HCT116 (cell line): Measurements from ENCODE around the gene SHANK1. TPM values are rescaled to one million over a fixed set of nuclear protein-coding genes. Genes with fewer than 3 reads are reported as not detected.

ENCODE experiments used
- ATAC-seq: fragments of 200-7000 bp; cut with Tn5 transposase; 2 replicates; pipeline ENCODE4 v1.9.1; 2020; ENCODE audit warnings: mild to moderate bottlenecking, moderate library complexity
- BruUV-seq: library from RNA; stranded (reverse); fragments of 400-500 nt; replicated peaks from 2 replicates; lab custom pipeline; 2021; lab: Mats Ljungman, UMichigan
- CTCF ChIA-PET: fragments of 300-600 bp; sonication (Branson Sonifier 250); formaldehyde crosslinking; loops from one replicate; lab custom pipeline; 2021; ENCODE audit warnings: antibody characterized with exemption; lab: Charles Lee
- POLR2A ChIA-PET: fragments of 300-600, 350-600 bp; sonication (Branson Sonifier 250); formaldehyde crosslinking; loops from one replicate; lab custom pipeline; 2021; ENCODE audit warnings: antibody characterized with exemption; lab: Charles Lee
- RAD21 ChIA-PET, 2 experiments: fragments of 300-600 bp; sonication (Branson Sonifier 250); formaldehyde crosslinking; loops; one replicate each; lab custom pipeline; 2023; ENCODE audit warnings: low total read pairs in 2 of 2; ENCODE audit not compliant: uncharacterized antibody in 2 of 2, unreplicated experiment in 2 of 2, low non-redundant PET in 1 of 2; lab: Charles Lee
- DNase-seq: peaks from one replicate; pipeline ENCODE4 v3.0.0-alpha.2; 2010; ENCODE audit warnings: low read depth, low spot score
- H2AFZ ChIP-seq: fragments of 200-600 bp; shearing (Covaris generic), sonication (generic); 2 replicates; pipeline ENCODE4 v1.6.1; 2017; ENCODE audit warnings: low read depth, mixed run types, mixed read lengths, antibody characterized with exemption, low read length; ENCODE audit not compliant: poor library complexity, severe bottlenecking
- H3K27ac ChIP-seq: 2 replicates; pipeline ENCODE4 v1.5.1; 2012; ENCODE audit warnings: low read depth, low read length
- H3K27me3 ChIP-seq: fragments of 200-600 bp; sonication (generic); 2 replicates; pipeline ENCODE4 v1.6.1; 2016; ENCODE audit warnings: mixed run types, low read length, mixed read lengths; ENCODE audit not compliant: insufficient read depth
- H3K36me3 ChIP-seq, 2 experiments: fragments of 200-500 bp in 1 of 2; fragments of 200-600 bp in 1 of 2; sonication (Bioruptor generic) in 1 of 2; sonication (generic) in 1 of 2; 2 replicates each; pipeline versions ENCODE4 v1.5.1 to v1.6.1; 2014 to 2016; ENCODE audit warnings: low read length in 2 of 2, inconsistent platforms in 1 of 2, mixed read lengths in 1 of 2, mixed run types in 1 of 2; ENCODE audit not compliant: insufficient read depth in 2 of 2, control insufficient read depth in 1 of 2
- H3K4me1 ChIP-seq, 2 experiments: fragments of 200-600 bp in 1 of 2; sonication (generic) in 1 of 2; 2 replicates each; pipeline versions ENCODE4 v1.5.1 to v1.6.1; 2012 to 2017; ENCODE audit warnings: low read length in 2 of 2, inconsistent platforms in 1 of 2, mild to moderate bottlenecking in 1 of 2, mixed read lengths in 1 of 2, mixed run types in 1 of 2, moderate library complexity in 1 of 2; ENCODE audit not compliant: insufficient read depth in 2 of 2, control insufficient read depth in 1 of 2
- H3K4me2 ChIP-seq: fragments of 200-600 bp; sonication (generic); 2 replicates; pipeline ENCODE4 v1.6.1; 2017; ENCODE audit warnings: mixed run types, low read length, mixed read lengths
- H3K4me3 ChIP-seq, 2 experiments: fragments of 200-600 bp in 1 of 2; sonication (generic) in 1 of 2; replicated peaks in 1 of 2; 2 replicates each; pipeline ENCODE4 v1.5.1; 2011 to 2016; ENCODE audit warnings: low read length in 2 of 2, control low read depth in 1 of 2, low read depth in 1 of 2, mild to moderate bottlenecking in 1 of 2, mixed read lengths in 1 of 2, mixed run types in 1 of 2
- H3K79me2 ChIP-seq: fragments of 200-600 bp; sonication (generic); 2 replicates; pipeline ENCODE4 v1.6.1; 2017; ENCODE audit warnings: mild to moderate bottlenecking, mixed run types, low read length, moderate library complexity, mixed read lengths; ENCODE audit not compliant: insufficient read depth
- H3K9ac ChIP-seq: fragments of 200-600 bp; sonication (generic); 2 replicates; pipeline ENCODE4 v1.6.1; 2016; ENCODE audit warnings: low read length, mixed read lengths
- H3K9me2 ChIP-seq: fragments of 200-600 bp; sonication (generic), shearing (Covaris generic); 2 replicates; pipeline ENCODE4 v1.6.1; 2017; ENCODE audit warnings: mixed run types, mild to moderate bottlenecking, moderate library complexity; ENCODE audit not compliant: insufficient read depth
- H3K9me3 ChIP-seq, 2 experiments: fragments of 200-500 bp in 1 of 2; fragments of 200-600 bp in 1 of 2; sonication (Bioruptor generic) in 1 of 2; sonication (generic) in 1 of 2; 2 replicates each; pipeline ENCODE4 v1.6.1; 2014 to 2017; ENCODE audit warnings: low read length in 2 of 2, mixed read lengths in 2 of 2, inconsistent platforms in 1 of 2, low read depth in 1 of 2, mild to moderate bottlenecking in 1 of 2, mixed run types in 1 of 2, moderate library complexity in 1 of 2; ENCODE audit not compliant: control insufficient read depth in 1 of 2, insufficient read depth in 1 of 2
- H4K20me1 ChIP-seq: fragments of 200-600 bp; sonication (generic), shearing (Covaris generic); 2 replicates; pipeline ENCODE4 v1.6.1; 2017; ENCODE audit warnings: mixed run types, mild to moderate bottlenecking, moderate library complexity; ENCODE audit not compliant: insufficient read depth
- ATF3 ChIP-seq: IDR thresholded peaks from 2 replicates; pipeline ENCODE4 v1.6.1; 2012
- FOSL1 ChIP-seq: IDR thresholded peaks from 2 replicates; pipeline ENCODE4 v1.6.1; 2012; ENCODE audit warnings: low read depth
- POLR2A ChIP-seq: IDR thresholded peaks from 2 replicates; pipeline ENCODE4 v1.7.0; 2011; ENCODE audit warnings: borderline replicate concordance; ENCODE audit not compliant: insufficient read depth, insufficient read length; ENCODE audit errors: extremely low read depth
- RAD21 ChIP-seq: IDR thresholded peaks from 2 replicates; pipeline ENCODE4 v1.6.1; 2012; ENCODE audit warnings: low read depth, mild to moderate bottlenecking
- SIN3A ChIP-seq: IDR thresholded peaks from 2 replicates; pipeline ENCODE4 v1.6.1; 2012; ENCODE audit warnings: low read depth
- TCF7L2 ChIP-seq: IDR thresholded peaks from 2 replicates; pipeline ENCODE4 v1.7.0; 2011; ENCODE audit warnings: borderline replicate concordance, inconsistent platforms; ENCODE audit not compliant: insufficient read depth, insufficient read length; ENCODE audit errors: extremely low read depth
- intact Hi-C: fragments of 100-400 bp; cut with micrococcal nuclease; formaldehyde crosslinking; loops from 2 replicates; pipeline ENCODE4 v1.10.0; 2022
- total RNA-seq: library from RNA; stranded (reverse); gene quantifications from one replicate; pipeline ENCODE4 v1.2.1, GENCODE V29; 2021; ENCODE audit not compliant: unreplicated experiment
- TF ChIP-seq, protein P1 (sequence below), 3 experiments: fragments of 200-600 bp in 1 of 3; sonication (generic) in 1 of 3; IDR thresholded peaks in 2 of 3; conservative IDR thresholded peaks in 1 of 3; 2 replicates each; pipeline ENCODE4 v1.5.1; 2012 to 2017; ENCODE audit warnings: low read depth in 2 of 3, low read length in 2 of 3, antibody characterized with exemption in 1 of 3, borderline replicate concordance in 1 of 3, control low read depth in 1 of 3, mild to moderate bottlenecking in 1 of 3, mixed read lengths in 1 of 3, mixed run types in 1 of 3, moderate library complexity in 1 of 3; ENCODE audit not compliant: insufficient read depth in 1 of 3

Gene SHANK1
- total RNA-seq, 1 experiment from 2014 or later = 3.0 TPM

- intact Hi-C loops = no loop called here
- H3K4me2 ChIP-seq = 0 out of 2 replicates have a peak overlapping the region, but pooled peaks have one; percentile 14
- POLR2A ChIA-PET = interaction anchor here (0.6 kb wide), 1 partner anchor 135 kb away, joined by 3 read pairs; no protein-coding TSS in a partner anchor
Measured at GRCh38 chr19:50669302-50670101, 50.1 kb downstream of the SHANK1 start.

More at GRCh38 chr19:50669302-50670101, 50.1 kb downstream of the SHANK1 start:
- Histone ChIP-seq H3K9ac (no peak overlapping the region), H4K20me1 (no peaks in the 10 kb centered on the region), H3K36me3 (no peaks in the 10 kb centered on the region), H3K4me3 (no peak overlapping the region), H3K4me1 (peaks cover 0 to 9% of the 10 kb centered on the region in 2 experiments; a peak in 1 of 4 replicates), H3K9me3 (no peaks in the 10 kb centered on the region), H2AFZ (no peak overlapping the region), H3K9me2 (no peaks in the 10 kb centered on the region), H3K79me2 (no peaks in the 10 kb centered on the region), H3K27me3 (no peaks in the 10 kb centered on the region), H3K27ac (no peak overlapping the region)
- ChIA-PET RAD21 (no interaction called here), CTCF (interaction anchor here (0.7 to 1.7 kb wide), 9 partner anchors 10 to 333 kb away, joined by 3 to 13 read pairs (median 4); no protein-coding TSS in a partner anchor)
- DNase-seq (no peak), ATAC-seq (peak; percentile 81)
- TF ChIP-seq, protein P1, sequence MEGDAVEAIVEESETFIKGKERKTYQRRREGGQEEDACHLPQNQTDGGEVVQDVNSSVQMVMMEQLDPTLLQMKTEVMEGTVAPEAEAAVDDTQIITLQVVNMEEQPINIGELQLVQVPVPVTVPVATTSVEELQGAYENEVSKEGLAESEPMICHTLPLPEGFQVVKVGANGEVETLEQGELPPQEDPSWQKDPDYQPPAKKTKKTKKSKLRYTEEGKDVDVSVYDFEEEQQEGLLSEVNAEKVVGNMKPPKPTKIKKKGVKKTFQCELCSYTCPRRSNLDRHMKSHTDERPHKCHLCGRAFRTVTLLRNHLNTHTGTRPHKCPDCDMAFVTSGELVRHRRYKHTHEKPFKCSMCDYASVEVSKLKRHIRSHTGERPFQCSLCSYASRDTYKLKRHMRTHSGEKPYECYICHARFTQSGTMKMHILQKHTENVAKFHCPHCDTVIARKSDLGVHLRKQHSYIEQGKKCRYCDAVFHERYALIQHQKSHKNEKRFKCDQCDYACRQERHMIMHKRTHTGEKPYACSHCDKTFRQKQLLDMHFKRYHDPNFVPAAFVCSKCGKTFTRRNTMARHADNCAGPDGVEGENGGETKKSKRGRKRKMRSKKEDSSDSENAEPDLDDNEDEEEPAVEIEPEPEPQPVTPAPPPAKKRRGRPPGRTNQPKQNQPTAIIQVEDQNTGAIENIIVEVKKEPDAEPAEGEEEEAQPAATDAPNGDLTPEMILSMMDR (IDR thresholded peaks at IDR 0.05 in 2 of 3, conservative IDR thresholded peaks at IDR 0.05 in 1 of 3; ENCODE audit: borderline replicate concordance in 1 of 3, insufficient read depth in 1 of 3, low read depth in 2 of 3, low read length in 2 of 3) = peak; percentile 65 to 98 (median 88); a peak in 5 of 6 replicates
- TF ChIP-seq ATF3 = no peak
- TF ChIP-seq SIN3A = no peak
- TF ChIP-seq TCF7L2 = no peak
- no peak for TF ChIP-seq FOSL1
- TF ChIP-seq POLR2A = no peak
- TF ChIP-seq RAD21 = peak; percentile 51
- no TSS peak for BruUV-seq
